HG02938 (cell line): ENCODE results near the gene FBLN2.
"Not testable (repeated sequence)": the region's sequence is repeated elsewhere in the genome, so short reads cannot be mapped to it uniquely, and the experiment has no call there.

Source experiments
- ATAC-seq: cut with Tn5 transposase; IDR thresholded peaks from one replicate; pipeline ENCODE4 v1.9.1; 2021; ENCODE audit warnings: mild to moderate bottlenecking, moderate library complexity; ENCODE audit not compliant: unreplicated experiment

FBLN2 gene

DNA sequence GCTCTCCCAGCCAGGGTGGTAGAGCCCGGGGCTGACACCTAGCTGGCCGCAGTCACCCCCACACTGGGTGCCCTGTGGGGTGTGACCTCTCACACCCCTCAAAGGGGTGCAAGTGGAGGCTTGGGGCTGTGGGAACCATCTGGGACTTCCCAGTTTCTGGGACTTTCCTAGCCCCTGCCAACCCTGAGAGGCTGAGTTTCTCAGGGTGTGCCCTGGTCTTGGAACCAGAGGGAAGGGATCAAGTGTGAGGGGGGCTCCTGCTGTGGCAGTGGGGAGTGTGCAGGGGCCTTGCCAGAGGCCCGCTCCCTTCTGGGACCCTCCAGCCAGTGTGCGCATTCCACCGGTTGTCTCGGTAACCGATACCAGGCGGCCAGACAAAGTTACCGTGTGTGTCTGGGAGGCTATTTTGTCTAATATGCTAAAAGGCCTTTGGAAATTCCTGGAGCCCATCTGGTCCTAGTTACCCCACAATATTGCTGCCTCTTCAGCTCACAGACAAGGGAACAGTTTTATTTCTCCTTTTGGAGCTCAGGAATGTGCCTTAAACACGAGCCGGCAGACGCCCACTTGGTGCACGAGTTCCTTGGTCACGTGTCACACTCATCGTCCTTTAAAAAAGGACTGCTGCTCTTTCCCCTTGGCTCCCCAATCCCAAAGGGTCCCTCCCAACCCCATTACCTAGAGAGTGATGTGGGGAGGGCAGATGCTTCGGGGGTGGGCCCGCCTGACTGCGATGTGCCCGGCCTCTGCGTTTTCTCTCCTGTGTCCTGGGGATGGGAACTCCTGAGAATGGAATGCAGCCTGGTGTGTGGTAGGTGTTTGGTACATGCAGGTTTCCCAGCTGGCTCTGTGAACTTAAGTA, 35.6 kb upstream of the FBLN2 start:
- no peak for ATAC-seq

- no peak for ATAC-seq
These were observed 34.9 kb upstream of the FBLN2 start for GRCh38 chr3:13513913-13514517.

GRCh38 chr3:13514639-13515435, 34.1 kb upstream of the FBLN2 start:
- no peak for ATAC-seq

GRCh38 chr3:13515786-13516759, 32.9 kb upstream of the FBLN2 start:
- ATAC-seq, result no peak

DNA sequence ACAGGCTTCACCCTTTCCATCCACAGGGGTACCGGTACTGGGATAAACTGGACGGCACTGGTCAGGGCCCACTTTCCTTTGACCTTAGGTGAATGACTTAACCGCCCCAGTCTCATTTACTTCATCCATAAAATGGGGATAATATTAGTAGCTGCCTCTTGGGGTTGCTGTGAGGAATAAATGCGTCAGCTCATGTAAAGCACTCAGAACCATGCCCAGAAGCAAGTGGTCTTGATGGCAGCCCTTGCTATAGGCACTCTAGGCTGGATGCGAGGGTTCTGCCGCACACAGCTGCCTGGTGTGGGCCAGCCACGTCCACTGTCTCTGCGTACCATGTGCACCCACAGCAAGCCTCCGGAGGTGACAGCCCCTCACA, 32.2 kb upstream of the FBLN2 start:
- no peak for ATAC-seq

DNA sequence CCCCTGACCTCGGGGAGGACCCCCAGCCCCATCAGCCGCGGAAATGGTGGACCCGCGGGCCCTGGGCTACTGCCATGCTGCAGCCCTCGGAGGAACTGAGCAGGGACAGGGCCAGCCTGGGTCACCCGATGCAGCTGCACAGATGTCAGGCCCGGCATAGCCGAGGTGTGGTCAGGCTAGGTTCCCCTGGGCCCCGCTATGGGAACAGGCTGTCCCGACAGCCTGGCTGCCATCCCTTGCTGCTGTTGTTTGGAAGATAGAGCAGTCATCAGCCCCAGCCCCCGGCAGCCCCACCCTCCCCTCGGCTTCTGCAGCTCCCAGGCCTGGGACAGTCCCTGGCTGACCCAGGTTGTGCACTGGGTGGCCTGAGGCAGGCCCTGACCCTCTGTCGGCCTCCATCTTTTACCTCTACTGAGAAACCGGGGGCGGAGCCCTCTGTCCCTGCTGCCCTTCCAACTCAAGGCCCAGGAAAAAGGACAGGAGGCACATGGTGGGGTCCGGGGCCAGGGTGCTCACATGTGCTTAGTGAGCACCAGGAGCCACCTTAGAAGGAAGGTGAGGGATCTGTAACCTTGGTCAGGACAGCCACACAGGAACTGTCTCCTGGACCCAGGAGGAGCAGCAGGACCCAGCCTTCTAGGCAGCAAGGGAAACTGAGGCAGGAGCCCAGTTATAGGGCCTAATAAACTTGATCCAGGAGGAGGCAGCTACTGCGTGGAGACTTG, 31.5 kb upstream of the FBLN2 start:
- no peak for ATAC-seq

DNA sequence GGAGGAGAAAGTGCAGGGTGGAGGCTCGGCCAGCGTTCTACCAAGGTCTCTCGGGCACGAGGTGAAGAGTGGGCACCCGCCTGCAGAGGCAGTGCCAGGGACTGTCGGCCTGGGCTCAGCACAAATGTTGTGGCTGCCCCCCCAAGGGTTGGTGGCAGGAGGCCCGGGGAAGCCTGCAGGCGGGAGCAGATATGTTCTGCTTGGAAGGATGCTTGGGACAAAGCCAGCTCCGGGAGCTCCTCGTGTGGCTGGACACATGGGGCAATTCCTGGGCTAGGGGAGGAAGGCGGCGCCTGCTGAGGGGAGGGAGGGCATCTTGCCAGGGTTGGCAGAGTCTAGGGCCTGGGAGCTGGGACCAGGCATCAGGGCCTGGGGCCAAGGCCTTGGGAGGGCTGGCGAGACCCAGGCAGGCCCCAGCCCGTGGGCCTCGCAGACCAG, 30.4 kb upstream of the FBLN2 start:
- no peak for ATAC-seq

DNA sequence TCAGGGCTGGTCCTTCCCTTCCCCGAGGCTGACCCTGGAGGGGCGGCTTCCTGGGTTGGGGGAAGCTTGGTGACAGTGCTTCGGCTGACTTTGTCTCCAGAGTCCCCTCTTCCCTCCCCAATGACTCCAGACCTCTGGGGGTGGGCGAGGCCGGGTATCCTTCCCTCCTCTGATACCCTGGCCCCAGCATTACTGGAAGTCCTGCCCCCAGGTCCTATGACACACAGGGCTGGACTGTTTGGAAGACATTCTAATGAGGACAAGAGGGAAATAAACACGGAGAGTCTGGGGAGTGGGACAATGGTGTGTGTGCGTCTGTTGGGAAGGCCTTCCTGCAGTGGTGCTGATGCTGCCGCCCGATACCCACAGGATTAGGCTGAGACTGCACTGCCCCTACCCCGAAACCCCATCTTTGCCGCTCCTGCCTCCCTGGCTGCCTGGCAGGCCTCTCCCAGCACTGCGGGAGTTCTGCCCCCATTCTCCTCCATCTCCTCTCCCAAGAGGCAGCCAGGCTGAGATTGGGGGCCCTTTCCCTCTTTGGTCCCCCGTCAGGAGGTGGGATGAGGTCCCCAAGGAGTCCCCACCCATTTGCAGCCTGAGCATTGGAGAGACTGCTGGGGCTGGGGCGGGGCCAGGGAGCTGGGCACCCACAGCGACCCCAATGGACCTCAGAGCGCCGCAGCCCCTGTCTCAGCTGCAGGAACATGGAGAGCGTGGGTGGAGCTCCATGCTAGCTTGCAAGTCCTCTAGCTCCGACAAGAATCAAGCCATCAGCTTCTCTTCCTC, 29.7 kb upstream of the FBLN2 start:
- no peak for ATAC-seq

GRCh38 chr3:13520326-13520880, 28.5 kb upstream of the FBLN2 start:
- no peak for ATAC-seq

- no peak for ATAC-seq
These were observed 27.6 kb upstream of the FBLN2 start for GRCh38 chr3:13521309-13521708.

- ATAC-seq, result not testable (repeated sequence)
These were observed 27.2 kb upstream of the FBLN2 start for GRCh38 chr3:13521749-13522148.

DNA sequence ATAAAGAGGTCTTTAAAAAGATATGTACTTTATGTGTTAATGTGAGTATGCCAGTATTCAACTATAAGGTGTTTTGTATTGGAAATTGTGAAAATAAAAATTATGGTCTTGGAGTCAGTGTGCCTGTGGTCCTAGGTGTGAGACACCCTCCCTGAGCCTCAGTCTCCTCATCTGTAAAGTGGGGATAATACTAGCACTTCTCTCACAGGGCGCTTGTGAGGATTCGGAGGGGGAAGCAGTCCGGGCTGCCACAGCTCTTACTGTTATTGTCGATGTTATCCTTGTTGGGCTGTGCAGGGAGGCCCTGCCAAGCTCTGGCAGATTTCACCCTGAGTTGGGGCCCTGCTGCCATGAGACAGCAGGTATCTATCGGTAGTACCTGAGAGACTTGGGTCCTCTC, 26.7 kb upstream of the FBLN2 start:
- ATAC-seq, result no peak

DNA sequence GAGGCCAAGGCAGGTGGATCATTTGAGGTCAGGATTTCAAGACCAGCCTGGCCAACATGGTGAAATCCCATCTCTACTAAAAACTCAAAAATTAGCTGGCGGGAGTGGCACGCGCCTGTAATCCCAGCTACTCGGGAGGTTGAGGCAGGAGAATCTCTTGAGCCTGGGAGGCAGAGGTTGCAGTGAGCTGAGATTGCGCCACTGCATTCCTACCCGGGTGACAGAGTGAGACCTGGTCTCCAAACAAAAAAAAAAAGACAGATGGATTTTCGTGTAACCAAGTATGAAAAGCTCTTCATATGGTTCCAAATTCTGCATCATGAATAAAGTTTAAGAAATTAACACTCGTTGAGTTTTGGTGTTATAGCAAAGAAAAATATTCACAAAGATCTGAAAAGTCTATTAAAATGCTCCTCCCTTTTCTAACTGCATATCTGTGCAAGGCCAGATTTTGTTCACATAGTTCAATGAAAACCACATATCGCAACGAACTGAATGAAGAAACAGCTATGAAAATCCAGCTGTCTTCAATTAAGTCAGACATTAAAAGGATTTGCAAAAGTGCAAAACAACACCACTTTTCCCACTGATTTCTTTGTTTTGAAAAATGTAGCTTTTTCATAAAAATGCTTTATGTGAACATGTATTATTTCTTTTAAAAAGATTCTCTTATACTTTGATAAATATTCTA, 23.8 kb upstream of the FBLN2 start:
- no peak for ATAC-seq

DNA sequence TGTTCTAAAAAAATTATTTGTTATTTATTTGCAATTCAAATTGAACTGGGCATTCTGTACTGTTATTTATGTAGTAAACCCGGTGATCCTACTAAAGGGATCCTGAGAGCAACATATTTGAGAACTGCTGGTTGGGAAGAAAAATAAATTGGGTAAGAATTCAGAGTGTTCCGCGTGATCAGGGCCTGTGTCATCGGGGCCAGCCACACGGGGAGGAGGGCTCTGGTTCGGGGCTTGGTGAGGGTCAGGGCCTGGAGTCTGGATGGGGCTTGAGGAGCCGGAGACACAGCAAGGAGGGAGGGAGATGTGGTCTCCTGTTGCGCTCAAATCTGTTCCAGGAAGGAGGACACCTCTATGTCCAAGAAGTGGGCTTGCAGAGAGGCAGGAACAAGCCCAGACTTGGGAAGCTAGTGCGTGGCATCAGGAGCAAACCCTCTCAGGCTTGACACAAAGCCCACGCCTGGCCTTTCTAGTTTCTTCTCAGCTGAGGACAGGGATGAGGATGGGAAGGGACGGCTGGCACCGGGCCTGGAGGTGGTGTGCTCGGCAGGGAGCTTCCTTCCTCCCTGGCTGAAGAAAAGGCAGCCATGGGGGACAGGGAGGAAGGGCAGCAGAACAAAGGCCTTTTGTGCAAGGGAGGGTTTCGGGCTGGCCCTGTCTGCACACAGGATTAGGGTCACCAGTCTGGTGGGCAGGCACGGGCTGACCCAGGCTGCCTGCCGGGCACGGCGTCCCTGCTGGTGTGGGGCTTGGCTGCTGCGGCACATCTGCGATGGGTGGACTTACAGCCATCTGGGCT, 22.9 kb upstream of the FBLN2 start:
- ATAC-seq, result no peak

GRCh38 chr3:13526626-13526949, 22.3 kb upstream of the FBLN2 start:
- no peak for ATAC-seq

GRCh38 chr3:13528217-13528867, 20.6 kb upstream of the FBLN2 start:
- no peak for ATAC-seq
